Stimulated activated CD8-positive, alpha-beta memory T cell treated with anti-CD3 and anti-CD28 coated beads, Interleukin-12 subunit alpha, Interleukin-12 subunit beta, amount 100 ng/mL, for 4 hours (primary cell): ENCODE data around the gene GEMIN4.
"Not testable (repeated sequence)": the region's sequence is repeated elsewhere in the genome, so short reads cannot be mapped to it uniquely, and the experiment has no call there.

Experiments used
- DNase-seq: peaks from one replicate; pipeline ENCODE4 v3.0.0-alpha.2; 2020; ENCODE audit warnings: low read depth

GEMIN4 gene

DNA sequence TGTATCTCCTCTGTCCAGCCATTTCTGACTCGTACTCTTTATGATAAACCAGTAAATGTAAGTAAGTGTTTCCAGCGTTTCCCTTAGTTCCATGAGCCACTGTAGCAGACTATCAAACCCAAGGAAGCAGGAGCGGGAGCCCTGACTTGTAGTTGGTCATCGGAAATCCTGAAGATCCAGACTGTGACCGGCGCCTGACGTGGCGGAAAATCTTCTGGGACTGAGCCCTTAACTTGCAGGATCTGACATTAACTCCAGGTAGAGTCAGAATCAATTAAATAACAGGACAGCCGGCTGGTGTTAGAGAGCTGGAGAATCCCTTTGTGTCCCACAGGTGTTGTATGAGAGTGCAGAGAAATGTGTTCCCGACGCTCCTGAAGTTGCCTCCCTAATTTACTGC lies 26.0 kb upstream of the GEMIN4 start:
- no peak for DNase-seq

DNA sequence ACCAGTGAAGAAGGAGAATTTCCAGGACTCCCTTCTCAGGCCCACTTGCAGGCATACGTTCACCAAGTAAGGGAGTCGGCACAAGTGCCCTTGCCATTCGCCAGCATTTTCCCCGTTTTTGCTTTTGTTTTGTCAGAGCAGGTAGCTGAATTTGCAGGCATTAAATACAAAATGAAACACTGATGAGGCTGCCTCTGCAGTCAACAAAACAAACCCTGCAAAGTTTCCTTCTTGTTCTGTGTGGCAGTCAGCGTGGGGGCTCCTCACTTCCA lies 22.2 kb upstream of the GEMIN4 start:
- no peak for DNase-seq

- no peak for DNase-seq
These were observed 21.6 kb upstream of the GEMIN4 start for GRCh38 chr17:773467-774312.

- no peak for DNase-seq
These were observed 21.0 kb upstream of the GEMIN4 start for GRCh38 chr17:773016-773415.

- no peak for DNase-seq
These were observed 15.0 kb upstream of the GEMIN4 start for GRCh38 chr17:767076-767475.

DNA sequence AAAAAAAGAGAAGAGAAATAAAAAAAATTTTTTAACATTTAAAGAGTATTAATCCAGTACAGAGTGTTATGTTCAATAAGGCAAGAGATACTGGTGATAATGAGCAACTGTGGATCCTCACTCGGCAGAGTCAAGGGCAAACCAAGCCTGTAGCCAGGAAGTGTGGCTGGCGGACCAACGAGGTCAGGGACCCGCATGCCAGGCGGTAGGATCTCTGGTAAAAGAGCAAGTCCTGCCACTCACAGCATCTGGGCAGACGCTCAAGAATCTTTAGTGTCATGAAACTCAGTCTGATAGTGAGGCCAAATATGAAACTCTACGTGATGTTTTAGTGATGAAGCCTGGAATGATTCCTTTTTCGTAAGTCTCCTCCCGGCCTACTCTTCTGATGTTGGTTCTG lies 8.3 kb upstream of the GEMIN4 start:
- no peak for DNase-seq

DNA sequence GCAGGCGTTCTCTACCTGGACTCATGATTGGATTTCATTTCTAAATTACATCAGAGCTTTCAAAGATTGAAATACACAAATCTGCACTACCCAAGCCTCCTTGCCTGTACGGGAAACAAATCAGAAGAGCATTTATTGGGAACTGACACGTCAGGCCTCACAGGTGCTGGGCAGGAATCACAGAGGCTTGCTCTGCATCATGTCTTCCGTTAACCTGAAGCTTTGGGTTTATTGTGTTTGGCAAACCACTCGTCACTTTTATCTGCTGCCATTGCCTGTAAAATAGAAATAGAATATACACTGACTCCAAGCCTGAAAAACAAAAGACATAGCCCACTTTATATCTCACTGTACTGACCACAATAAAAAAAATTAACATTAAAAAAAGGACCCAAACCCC lies 7.9 kb upstream of the GEMIN4 start:
- no peak for DNase-seq

DNA sequence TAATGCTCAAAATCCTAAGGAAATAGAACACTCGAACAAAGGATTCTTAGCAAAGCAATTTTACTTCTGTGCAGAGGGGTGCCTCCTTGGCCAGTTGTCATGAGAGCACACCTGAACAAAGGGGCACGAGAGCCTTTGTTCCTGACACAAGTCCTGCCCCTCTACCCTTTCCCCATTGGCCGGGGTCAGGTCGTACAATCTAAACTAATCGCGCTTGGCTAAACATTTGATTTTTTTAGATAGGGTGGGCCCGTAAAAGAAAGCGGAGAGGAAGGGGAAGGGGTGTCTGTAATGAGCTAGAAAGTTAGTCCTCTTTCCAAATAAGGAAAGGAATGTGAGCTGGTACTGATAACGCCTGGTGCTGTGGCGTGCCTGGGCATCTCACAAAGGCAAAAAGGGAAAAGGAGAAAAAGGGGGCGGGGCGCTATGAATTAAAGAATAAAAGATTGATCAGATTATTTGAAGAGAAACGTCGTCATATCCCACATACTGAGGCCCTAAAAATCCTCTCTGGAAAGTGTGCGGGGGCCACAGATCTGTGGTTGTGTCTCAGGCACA lies 4.0 kb upstream of the GEMIN4 start:
- not testable (repeated sequence) for DNase-seq

DNA sequence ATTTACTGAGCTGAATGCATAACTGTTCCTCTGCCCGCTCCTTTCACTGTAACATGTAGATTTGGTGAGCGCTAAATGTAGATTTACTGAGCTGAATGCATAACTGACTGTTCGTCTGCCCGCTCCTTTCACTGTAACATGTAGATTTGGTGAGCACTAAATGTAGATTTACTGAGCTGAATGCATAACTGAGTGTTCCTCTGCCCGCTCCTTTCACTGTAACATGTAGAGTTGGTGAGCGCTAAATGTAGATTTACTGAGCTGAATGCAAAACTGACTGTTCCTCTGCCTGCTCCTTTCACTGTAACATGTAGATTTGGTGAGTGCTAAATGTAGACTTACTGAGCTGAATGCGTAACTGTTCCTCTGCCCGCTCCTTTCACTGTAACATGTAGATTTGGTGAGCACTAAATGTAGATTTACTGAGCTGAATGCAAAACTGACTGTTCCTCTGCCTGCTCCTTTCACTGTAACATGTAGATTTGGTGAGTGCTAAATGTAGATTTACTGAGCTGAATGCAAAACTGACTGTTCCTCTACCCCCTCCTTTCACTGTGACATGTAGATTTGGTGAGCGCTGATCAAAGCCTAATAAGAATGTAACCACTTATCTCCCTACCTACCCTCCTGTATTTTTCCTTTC lies 3.4 kb upstream of the GEMIN4 start:
- not testable (repeated sequence) for DNase-seq

- no peak for DNase-seq
These were observed 1.4 kb upstream of the GEMIN4 start for GRCh38 chr17:753418-753817.

DNA sequence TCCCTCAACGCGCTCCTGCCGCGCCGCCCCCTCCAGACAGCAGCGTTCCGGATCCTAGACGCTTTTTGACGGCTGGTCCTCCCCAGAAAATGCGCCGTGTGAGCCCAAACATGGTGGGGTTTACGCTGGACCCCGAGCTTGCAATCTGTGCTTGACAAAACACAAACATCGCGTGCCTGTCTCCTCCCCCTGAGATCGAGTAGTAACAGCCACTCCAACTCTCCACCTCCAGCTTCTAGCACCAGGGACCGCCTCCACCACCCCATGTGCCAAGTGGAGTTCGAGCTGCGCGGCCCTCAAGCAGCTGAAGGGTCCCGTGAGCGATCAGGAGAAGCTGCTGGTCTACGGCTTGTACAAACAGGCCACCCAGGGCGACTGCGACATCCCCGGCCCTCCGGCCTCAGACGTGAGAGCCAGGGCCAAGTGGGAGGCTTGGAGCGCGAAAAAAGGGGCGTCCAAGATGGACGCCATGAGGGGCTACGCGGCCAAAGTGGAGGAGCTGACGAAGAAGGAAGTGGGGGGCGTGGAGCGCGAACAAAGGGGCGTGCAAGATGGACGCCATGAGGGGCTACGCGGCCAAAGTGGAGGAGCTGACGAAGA lies 656 bp upstream of the GEMIN4 start:
- DNase-seq = no peak

GRCh38 chr17:751269-752001 lies 629 bp downstream of the GEMIN4 start:
- peak; percentile 29 for DNase-seq

GRCh38 chr17:750431-751037 lies 1.5 kb downstream of the GEMIN4 start:
- DNase-seq = no peak

- DNase-seq = not testable (repeated sequence)
These were observed 2.7 kb downstream of the GEMIN4 start for GRCh38 chr17:749359-749758.

DNA sequence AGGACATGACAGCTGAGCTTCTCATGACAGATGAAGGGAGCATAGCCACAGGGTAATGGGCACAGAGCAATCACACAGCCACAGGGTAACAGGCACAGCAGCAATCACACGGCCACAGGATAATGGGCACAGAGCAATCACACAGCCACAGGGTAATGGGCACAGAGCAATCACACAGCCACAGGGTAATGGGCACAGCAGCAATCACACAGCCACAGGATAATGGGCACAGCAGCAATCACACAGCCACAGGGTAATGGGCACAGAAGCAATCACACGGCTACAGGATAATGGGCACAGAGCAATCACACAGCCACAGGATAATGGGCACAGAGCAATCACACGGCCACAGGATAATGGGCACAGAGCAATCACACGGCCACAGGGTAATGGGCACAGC lies 3.5 kb downstream of the GEMIN4 start:
- not testable (repeated sequence) for DNase-seq

GRCh38 chr17:746783-747629 lies 5.1 kb downstream of the GEMIN4 start:
- no peak for DNase-seq

- DNase-seq = no peak
These were observed 5.9 kb downstream of the GEMIN4 start for GRCh38 chr17:746181-746580.

DNA sequence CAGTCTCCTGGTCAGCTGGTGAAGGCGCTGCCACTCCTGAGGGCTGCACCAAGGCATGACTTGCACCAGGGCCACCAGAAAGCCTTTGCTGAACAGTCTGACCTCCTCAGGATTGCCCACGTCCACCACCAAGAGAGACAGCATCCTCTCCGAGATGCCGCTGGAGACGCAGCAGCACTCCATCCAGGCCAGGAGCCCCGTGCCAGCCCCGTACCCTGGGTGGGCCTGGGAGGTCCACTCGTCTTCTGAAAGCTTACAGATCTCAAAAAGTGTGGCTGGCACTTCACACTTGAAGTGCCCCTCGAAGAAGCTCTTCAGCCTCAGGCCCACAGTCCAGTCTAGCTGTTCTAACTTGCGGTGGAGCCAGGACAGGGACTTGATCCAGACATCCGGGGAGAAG lies 6.7 kb downstream of the GEMIN4 start:
- DNase-seq = no peak

GRCh38 chr17:744937-745336 lies 7.1 kb downstream of the GEMIN4 start:
- no peak for DNase-seq

GRCh38 chr17:743139-743538 lies 8.9 kb downstream of the GEMIN4 start:
- no peak for DNase-seq

GRCh38 chr17:742147-742793 lies 9.8 kb downstream of the GEMIN4 start:
- no peak for DNase-seq
